ENCODE measurements around the gene EYA3.

GRCh38 chr1:28088168-28088961 lies at the start of gene EYA3:
- TF ChIP-seq CTCF (IDR thresholded peaks at IDR 0.05) (no peak), ZFX (IDR thresholded peaks at IDR 0.05; ENCODE audit: borderline replicate concordance) (no peak)

All from 22Rv1 (cell line).